Measurements from ENCODE around the gene P3H4. TPM values are rescaled to one million over a fixed set of nuclear protein-coding genes. Genes with fewer than 3 reads are reported as not detected.

P3H4 gene
- total RNA-seq, 4 donors from 2014 or later: 2.4 to 7.1 (median 3.7) TPM

DNA sequence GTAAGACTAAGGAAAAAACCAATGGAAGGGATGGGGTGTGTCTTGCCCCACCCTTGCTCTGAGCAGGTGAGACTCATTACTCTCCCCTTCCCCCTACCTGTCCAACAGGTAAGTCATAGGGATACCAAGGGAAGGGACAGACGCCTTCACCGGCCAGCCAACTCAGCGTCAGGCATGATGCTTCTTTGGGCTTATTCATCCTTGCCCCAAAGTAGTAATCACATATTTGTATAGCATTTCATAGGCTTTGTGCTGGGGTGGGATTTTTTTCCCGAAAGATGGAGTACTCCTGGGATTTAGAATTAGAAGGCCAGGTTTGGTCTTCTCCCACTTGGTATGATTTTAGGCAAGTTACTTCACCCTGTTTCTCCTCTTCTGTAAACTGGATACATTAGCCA is 24.7 kb downstream of the P3H4 start:
- Histone ChIP-seq H3K9me3 (no peaks in the 10 kb centered on the region), H3K4me1 (peaks cover 48 to 97% (median 58%) of the 10 kb centered on the region in 3 donors), H3K36me3 (peaks cover 0 to 13% (median 0%) of the 10 kb centered on the region in 3 donors), H3K4me3 (peak overlapping the region in 1 of 4 donors; percentile 82), H3K27me3 (peaks cover 0 to 24% (median 0%) of the 10 kb centered on the region in 4 donors), H3K27ac (peak overlapping the region; percentile 81 to 98 (median 92))
- DNase-seq: no peak
- WGBS, 2 donors: 16 to 45% methylated on average over 4 of the region's 4 CpGs
- TF ChIP-seq, protein P1, sequence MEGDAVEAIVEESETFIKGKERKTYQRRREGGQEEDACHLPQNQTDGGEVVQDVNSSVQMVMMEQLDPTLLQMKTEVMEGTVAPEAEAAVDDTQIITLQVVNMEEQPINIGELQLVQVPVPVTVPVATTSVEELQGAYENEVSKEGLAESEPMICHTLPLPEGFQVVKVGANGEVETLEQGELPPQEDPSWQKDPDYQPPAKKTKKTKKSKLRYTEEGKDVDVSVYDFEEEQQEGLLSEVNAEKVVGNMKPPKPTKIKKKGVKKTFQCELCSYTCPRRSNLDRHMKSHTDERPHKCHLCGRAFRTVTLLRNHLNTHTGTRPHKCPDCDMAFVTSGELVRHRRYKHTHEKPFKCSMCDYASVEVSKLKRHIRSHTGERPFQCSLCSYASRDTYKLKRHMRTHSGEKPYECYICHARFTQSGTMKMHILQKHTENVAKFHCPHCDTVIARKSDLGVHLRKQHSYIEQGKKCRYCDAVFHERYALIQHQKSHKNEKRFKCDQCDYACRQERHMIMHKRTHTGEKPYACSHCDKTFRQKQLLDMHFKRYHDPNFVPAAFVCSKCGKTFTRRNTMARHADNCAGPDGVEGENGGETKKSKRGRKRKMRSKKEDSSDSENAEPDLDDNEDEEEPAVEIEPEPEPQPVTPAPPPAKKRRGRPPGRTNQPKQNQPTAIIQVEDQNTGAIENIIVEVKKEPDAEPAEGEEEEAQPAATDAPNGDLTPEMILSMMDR (IDR thresholded peaks at IDR 0.05): no peak
- TF ChIP-seq POLR2A (IDR thresholded peaks at IDR 0.05): peak in 1 of 4 donors; percentile 97
- intact Hi-C loops (cut with DNase I): no loop called here

DNA sequence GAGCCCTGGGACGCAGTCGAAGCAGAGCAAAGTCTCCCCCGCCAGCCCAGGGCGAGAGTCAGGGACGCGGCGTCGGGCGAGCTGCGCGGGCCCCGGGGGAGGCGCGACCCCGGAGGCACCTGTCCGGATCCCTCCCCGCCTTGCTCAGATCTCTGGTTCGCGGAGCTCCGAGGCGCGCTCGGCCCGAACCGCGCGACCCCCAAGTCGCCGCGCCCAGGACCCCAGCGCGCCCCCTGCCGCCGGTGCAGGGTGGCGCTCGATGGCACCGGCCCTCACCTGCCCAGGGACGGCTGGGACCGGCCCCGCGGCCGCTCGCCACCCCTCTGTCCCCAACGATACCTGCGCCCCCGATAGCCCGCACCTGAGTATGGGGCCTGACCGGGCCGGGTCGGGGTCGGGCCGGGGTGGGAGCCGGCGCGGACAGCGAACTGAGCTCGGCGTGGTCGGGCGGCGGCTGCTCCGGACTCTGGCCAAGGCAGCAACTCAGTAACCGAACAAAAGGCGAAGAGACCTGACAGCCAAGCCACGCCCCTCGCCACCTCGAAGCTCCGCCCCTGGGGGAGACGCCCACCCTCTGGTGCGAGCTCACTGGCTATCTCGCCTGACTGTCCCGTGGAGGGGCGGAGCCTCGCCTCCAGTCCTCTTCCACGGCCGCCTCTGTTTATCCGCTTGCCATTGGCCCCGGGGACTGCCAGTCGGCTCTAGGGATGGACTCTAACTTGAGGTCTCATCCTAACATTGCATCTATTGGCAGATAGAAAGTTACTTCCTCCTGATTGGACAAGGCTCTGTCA is 25.3 kb downstream of the P3H4 start, which contains the start of gene JUP:
Gene JUP, minus strand, starts transcription at position 485 of the 794 bp plus-strand sequence. CDS start 14,857 bp downstream, outside the sequence.
- Histone ChIP-seq H3K36me3 (peaks cover 0 to 13% (median 0%) of the 10 kb centered on the region in 3 donors), H3K27me3 (peaks cover 0 to 24% (median 0%) of the 10 kb centered on the region in 4 donors), H3K4me3 (peak within 1 kb of the TSS; percentile 63 to 82 (median 80)), H3K4me1 (peaks cover 44 to 97% (median 60%) of the 10 kb centered on the region in 3 donors), H3K27ac (peak within 1 kb of the TSS; percentile 95 to 99 (median 98)), H3K9me3 (no peaks in the 10 kb centered on the region)
- DNase-seq: peak; percentile 90
- intact Hi-C loops (cut with DNase I): no loop called here
- WGBS, 2 donors: 3 to 10% methylated on average over 2 to 8 of the region's 79 CpGs
- TF ChIP-seq, protein P1 (IDR thresholded peaks at IDR 0.05): peak in 5 of 6 experiments; percentile 40 to 76 (median 56)
- TF ChIP-seq POLR2A (IDR thresholded peaks at IDR 0.05): peak in 3 of 4 donors; percentile 93 to 98 (median 95)

DNA sequence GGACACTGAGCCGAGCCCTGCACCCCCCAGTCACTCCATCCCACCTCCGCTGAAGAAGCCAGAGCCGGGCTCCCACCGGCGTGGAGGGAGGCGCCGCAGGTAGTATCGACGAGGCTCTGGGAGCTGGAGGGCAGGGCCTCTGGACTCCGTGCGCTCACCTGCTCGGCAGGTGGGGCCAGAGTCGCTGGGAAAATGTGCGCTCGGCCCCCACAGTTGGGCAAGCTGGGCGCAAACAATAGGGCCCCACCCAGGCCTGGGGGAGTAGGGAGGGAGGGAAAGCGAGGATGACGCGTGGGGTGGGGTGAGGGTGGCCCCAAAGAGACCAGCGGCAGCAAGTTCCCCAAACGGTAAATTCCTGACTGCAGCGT is 25.9 kb downstream of the P3H4 start:
- DNase-seq: no peak
- WGBS, 2 donors: 0% methylated on average over 1 to 5 of the region's 22 CpGs
- Histone ChIP-seq H3K27ac (peak overlapping the region; percentile 95 to 99 (median 98)), H3K36me3 (peaks cover 0 to 13% (median 0%) of the 10 kb centered on the region in 3 donors), H3K4me3 (peak overlapping the region; percentile 63 to 82 (median 80)), H3K4me1 (peaks cover 43 to 97% (median 65%) of the 10 kb centered on the region in 3 donors), H3K9me3 (no peaks in the 10 kb centered on the region), H3K27me3 (peaks cover 0 to 24% (median 0%) of the 10 kb centered on the region in 4 donors)
- TF ChIP-seq, protein P1 (IDR thresholded peaks at IDR 0.05): no peak
- TF ChIP-seq POLR2A (IDR thresholded peaks at IDR 0.05): peak in 2 of 4 donors; percentile 47 to 62
- intact Hi-C loops (cut with DNase I): no loop called here

DNA sequence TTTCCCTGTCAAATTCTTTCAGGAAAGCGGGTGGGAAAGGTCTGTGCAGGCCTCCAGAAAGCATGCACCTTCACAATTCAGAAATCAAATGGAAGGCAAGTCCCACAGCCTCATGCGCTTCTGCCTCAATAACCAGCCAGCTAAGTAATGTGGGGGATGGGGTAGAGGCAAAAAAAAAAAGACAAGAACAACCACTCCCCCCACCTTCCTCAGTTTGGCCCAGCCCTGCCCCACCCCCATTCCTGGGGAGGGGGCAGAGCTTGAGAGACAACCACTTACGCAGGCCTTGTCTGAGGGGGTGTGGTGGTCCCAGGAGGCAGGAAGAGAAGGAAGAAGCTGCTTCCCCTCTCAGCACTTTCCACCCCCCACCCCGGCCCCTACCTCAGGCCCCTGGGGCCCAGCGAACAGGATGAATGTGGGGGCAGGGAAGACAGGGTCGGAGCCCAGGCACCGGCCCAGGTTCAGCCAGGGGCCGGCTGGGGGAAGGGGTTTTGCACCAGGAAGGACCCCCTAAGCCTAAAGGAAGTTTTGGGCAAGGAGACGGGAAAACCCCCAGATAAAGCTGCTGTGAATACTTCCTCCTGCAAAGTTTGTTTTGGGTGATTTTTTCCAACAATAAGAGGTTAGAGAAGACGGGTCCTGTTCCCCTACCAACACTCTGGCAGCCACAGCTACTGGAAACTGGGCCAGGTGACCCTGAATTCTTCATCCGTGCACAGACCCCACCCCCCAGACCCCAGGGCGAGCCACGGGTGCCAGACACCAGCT is 26.5 kb downstream of the P3H4 start:
- H3K36me3 ChIP-seq: peaks cover 0 to 13% (median 0%) of the 10 kb centered on the region in 3 donors
- intact Hi-C loops (cut with DNase I): no loop called here
- H3K4me1 ChIP-seq: peaks cover 43 to 97% (median 66%) of the 10 kb centered on the region in 3 donors

More for the DNA sequence above, 26.5 kb downstream of the P3H4 start:
- TF ChIP-seq POLR2A (IDR thresholded peaks at IDR 0.05): no peak
- TF ChIP-seq, protein P1 (IDR thresholded peaks at IDR 0.05): no peak
- Histone ChIP-seq H3K4me3 (peak overlapping the region; percentile 63 to 82 (median 80)), H3K9me3 (no peaks in the 10 kb centered on the region), H3K27ac (peak overlapping the region; percentile 95 to 99 (median 98)), H3K27me3 (peaks cover 0 to 24% (median 0%) of the 10 kb centered on the region in 4 donors)
- WGBS, 2 donors: 12 to 14% methylated on average over 7 to 10 of the region's 13 CpGs
- DNase-seq: no peak

All from esophagus squamous epithelium (tissue), 5 donors.